Gastrocnemius medialis (tissue), 4 donors: ENCODE measurements around the gene SLX9.

ENCODE experiments used
- POLR2A ChIP-seq, 2 donors: fragments of 450-650 bp; IDR thresholded peaks; one replicate each; pipeline ENCODE4 v1.6.1; 2017; ENCODE audit warnings: antibody characterized with exemption in 2 of 2, mild to moderate bottlenecking in 2 of 2, moderate library complexity in 2 of 2
- TF ChIP-seq, protein P1 (sequence below), 5 experiments: fragments of 450-650 bp in 3 of 5; fragments of 200-600 bp in 2 of 5; sonication (generic) in 2 of 5; IDR thresholded peaks in 4 of 5; conservative IDR thresholded peaks in 1 of 5; 1 replicate in 4 of 5; 2 replicates in 1 of 5; pipeline ENCODE4 v1.5.1; 2016 to 2019; ENCODE audit warnings: antibody characterized with exemption in 5 of 5, mild to moderate bottlenecking in 3 of 5, moderate library complexity in 3 of 5

DNA sequence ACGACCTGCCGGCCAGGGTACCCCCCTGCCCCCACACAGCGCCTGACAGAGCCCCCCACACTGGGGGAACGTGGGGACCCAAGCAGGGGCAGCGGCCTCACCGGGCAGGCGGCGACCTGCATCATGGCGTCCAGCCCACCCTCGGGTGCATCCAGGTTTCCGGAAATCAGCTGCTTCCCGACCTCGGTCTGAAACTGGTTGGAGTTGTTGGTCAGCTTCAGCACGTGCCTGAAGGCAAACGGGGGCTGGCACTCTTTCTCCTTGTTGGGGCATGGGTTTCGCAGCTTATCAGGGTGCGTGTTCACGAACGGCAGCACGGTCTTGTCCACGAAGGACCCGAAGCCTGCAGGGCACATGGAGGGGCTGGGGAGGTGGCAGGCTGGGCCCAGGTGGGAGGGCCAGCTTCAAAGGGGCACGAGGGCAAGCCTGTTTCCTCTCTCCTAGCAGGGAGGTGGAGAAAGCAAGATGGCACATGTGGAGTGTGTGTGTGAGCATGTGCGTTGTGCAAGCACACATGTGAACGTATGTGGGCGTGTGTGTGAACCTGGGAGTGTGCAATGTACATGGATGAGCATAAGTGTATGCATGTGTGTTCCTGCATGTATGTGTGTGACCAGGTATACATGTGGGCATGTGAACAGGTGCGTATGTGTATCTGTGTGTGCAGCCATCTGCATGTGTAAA is 38.3 kb upstream of the SLX9 start:
- no peak for TF ChIP-seq POLR2A (IDR thresholded peaks at IDR 0.05)
- TF ChIP-seq, protein P1, sequence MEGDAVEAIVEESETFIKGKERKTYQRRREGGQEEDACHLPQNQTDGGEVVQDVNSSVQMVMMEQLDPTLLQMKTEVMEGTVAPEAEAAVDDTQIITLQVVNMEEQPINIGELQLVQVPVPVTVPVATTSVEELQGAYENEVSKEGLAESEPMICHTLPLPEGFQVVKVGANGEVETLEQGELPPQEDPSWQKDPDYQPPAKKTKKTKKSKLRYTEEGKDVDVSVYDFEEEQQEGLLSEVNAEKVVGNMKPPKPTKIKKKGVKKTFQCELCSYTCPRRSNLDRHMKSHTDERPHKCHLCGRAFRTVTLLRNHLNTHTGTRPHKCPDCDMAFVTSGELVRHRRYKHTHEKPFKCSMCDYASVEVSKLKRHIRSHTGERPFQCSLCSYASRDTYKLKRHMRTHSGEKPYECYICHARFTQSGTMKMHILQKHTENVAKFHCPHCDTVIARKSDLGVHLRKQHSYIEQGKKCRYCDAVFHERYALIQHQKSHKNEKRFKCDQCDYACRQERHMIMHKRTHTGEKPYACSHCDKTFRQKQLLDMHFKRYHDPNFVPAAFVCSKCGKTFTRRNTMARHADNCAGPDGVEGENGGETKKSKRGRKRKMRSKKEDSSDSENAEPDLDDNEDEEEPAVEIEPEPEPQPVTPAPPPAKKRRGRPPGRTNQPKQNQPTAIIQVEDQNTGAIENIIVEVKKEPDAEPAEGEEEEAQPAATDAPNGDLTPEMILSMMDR (IDR thresholded peaks at IDR 0.05 in 4 of 5, conservative IDR thresholded peaks at IDR 0.05 in 1 of 5), result no peak
